GM12891 (cell line): Measurements from ENCODE around the gene TMEM252.

ENCODE experiments used
- PAX5 ChIP-seq: IDR thresholded peaks from 2 replicates; pipeline ENCODE4 v1.6.1; 2011; ENCODE audit warnings: low read length, moderate library complexity, mild to moderate bottlenecking; ENCODE audit not compliant: insufficient read depth, severe bottlenecking
- POLR2A ChIP-seq: IDR thresholded peaks from 2 replicates; pipeline ENCODE4 v1.6.1; 2011; ENCODE audit warnings: low read depth, low read length, control low read depth
- POLR2AphosphoS5 ChIP-seq: IDR thresholded peaks from 2 replicates; pipeline ENCODE4 v1.6.1; 2011; ENCODE audit warnings: low read depth, low read length, control low read depth
- POU2F2 ChIP-seq: IDR thresholded peaks from 2 replicates; pipeline ENCODE4 v1.6.1; 2011; ENCODE audit warnings: low read depth, mild to moderate bottlenecking, control low read depth, low read length, moderate library complexity
- TAF1 ChIP-seq: IDR thresholded peaks from 2 replicates; pipeline ENCODE4 v1.6.1; 2011; ENCODE audit warnings: low read depth, low read length, control low read depth

DNA sequence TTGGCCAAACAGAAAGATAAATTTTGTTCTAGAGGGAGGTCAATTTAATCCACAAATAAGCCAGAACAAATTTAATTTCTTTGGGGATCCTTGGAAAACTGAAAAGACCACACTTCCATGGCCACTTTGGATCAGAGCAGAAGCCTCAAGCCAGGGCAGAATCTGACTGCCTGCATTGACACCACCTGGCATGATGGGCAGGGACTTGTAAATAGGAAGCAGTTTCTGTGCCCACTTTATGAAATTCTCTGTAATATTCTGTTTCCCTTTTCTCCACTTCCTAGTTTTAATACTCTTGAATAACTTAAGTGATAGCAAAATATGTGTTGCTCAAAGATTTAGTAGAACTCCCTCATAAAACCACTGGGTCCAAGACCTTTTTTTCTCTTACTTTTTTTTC is 6.7 kb upstream of the TMEM252 start:
- TF ChIP-seq POLR2A (no peak), TAF1 (no peak), PAX5 (no peak), POLR2AphosphoS5 (no peak), POU2F2 (no peak)
